K562 (cell line): ENCODE measurements around the gene CLIC1. TPM values are rescaled to one million over a fixed set of nuclear protein-coding genes. Genes with fewer than 3 reads are reported as not detected.

Source experiments
- BRCA1 ChIP-seq, 2 experiments: fragments of 450-650 bp in 1 of 2; sonication (generic) in 1 of 2; formaldehyde crosslinking in 1 of 2; IDR thresholded peaks; 2 replicates each; pipeline versions ENCODE4 v1.5.0 to v1.6.1; 2017 to 2020; ENCODE audit warnings: mild to moderate bottlenecking in 1 of 2, missing genetic modification reagents in 1 of 2
- CREB3L1 ChIP-seq: fragments of 450-650 bp; IDR thresholded peaks from 2 replicates; pipeline ENCODE4 v1.6.1; 2014; ENCODE audit warnings: low read depth, mild to moderate bottlenecking, moderate library complexity, borderline replicate concordance
- DMBX1 ChIP-seq: fragments of 250-450 bp; sonication (Bioruptor Pico); IDR thresholded peaks from 2 replicates; pipeline ENCODE4 v1.8.0; 2022; ENCODE audit warnings: inconsistent platforms, mild to moderate bottlenecking, moderate library complexity, borderline replicate concordance
- FOXK2 ChIP-seq, 2 experiments: fragments of 450-650 bp; IDR thresholded peaks in 1 of 2; conservative IDR thresholded peaks in 1 of 2; 2 replicates each; pipeline ENCODE4 v1.6.1; 2016; ENCODE audit warnings: low read depth in 2 of 2, mild to moderate bottlenecking in 1 of 2
- HLTF ChIP-seq: fragments of 450-650 bp; IDR thresholded peaks from 2 replicates; pipeline ENCODE4 v1.6.1; 2016
- L3MBTL2 ChIP-seq: fragments of 450-650 bp; IDR thresholded peaks from 2 replicates; pipeline ENCODE4 v1.6.1; 2016; ENCODE audit warnings: mild to moderate bottlenecking, moderate library complexity
- NFATC3 ChIP-seq: fragments of 450-650 bp; IDR thresholded peaks from 2 replicates; pipeline ENCODE4 v1.6.1; 2017; ENCODE audit warnings: mild to moderate bottlenecking
- NR4A1 ChIP-seq, 2 experiments: fragments of 250-450 bp in 1 of 2; fragments of 450-650 bp in 1 of 2; sonication (Bioruptor Pico) in 1 of 2; IDR thresholded peaks; 2 replicates each; pipeline versions ENCODE4 v1.4.0 to v1.6.1; 2016 to 2020; ENCODE audit warnings: mild to moderate bottlenecking in 2 of 2, missing compliant biosample characterization in 1 of 2, missing genetic modification characterization in 1 of 2, moderate library complexity in 1 of 2
- RAD21 ChIP-seq, 2 experiments: fragments of 250-450 bp in 1 of 2; fragments of 450-650 bp in 1 of 2; sonication (Bioruptor Pico) in 1 of 2; formaldehyde crosslinking in 1 of 2; IDR thresholded peaks in 1 of 2; conservative IDR thresholded peaks in 1 of 2; 2 replicates each; pipeline versions ENCODE4 v1.4.0 to v1.8.0; 2020 to 2022; ENCODE audit warnings: mild to moderate bottlenecking in 2 of 2, moderate library complexity in 1 of 2
- TEAD4 ChIP-seq, 2 experiments: sonication (generic) in 1 of 2; formaldehyde crosslinking in 1 of 2; IDR thresholded peaks; 2 replicates each; pipeline versions ENCODE4 v1.6.1 to v1.8.0; 2012 to 2022; ENCODE audit warnings: borderline replicate concordance in 1 of 2, inconsistent platforms in 1 of 2, low read length in 1 of 2, mild to moderate bottlenecking in 1 of 2, missing genetic modification reagents in 1 of 2
- ZBTB17 ChIP-seq: fragments of 450-650 bp; formaldehyde crosslinking; IDR thresholded peaks from 2 replicates; pipeline ENCODE4 v1.4.0; 2020; ENCODE audit warnings: mild to moderate bottlenecking
- ZBTB33 ChIP-seq: sonication (generic); formaldehyde crosslinking; IDR thresholded peaks from 2 replicates; pipeline ENCODE4 v1.8.1; 2023; ENCODE audit warnings: mild to moderate bottlenecking, missing genetic modification reagents
- ZFX ChIP-seq: sonication (generic); formaldehyde crosslinking; IDR thresholded peaks from 2 replicates; pipeline ENCODE4 v1.8.0; 2022; ENCODE audit warnings: mild to moderate bottlenecking, missing genetic modification reagents, moderate library complexity
- ZNF133 ChIP-seq: fragments of 250-450 bp; sonication (Bioruptor Pico); IDR thresholded peaks from 2 replicates; pipeline ENCODE4 v1.4.0; 2020; ENCODE audit warnings: mild to moderate bottlenecking
- ZNF140 ChIP-seq: fragments of 250-450 bp; sonication (Bioruptor Pico); IDR thresholded peaks from 2 replicates; pipeline ENCODE4 v1.8.0; 2021; ENCODE audit warnings: moderate library complexity, mild to moderate bottlenecking, inconsistent platforms
- ZNF277 ChIP-seq: fragments of 250-450 bp; sonication (Bioruptor Pico); IDR thresholded peaks from 2 replicates; pipeline ENCODE4 v1.8.0; 2022; ENCODE audit warnings: inconsistent platforms, mild to moderate bottlenecking, moderate library complexity, borderline replicate concordance
- ZNF592 ChIP-seq: fragments of 450-650 bp; IDR thresholded peaks from 2 replicates; pipeline ENCODE4 v1.6.1; 2017; ENCODE audit warnings: antibody characterized with exemption, mild to moderate bottlenecking
- polyA plus RNA-seq, 8 experiments: library from polyadenylated mRNA; depleted of rRNA in 4 of 8; stranded (reverse) in 5 of 8; unstranded in 3 of 8; fragments of >200 nt; fragmentation: Nextera tagmentation in 2 of 8; fragmentation: Illumina TruSeq in 1 of 8; extraction: Ambion mirVana in 2 of 8; extraction: Trizol in 1 of 8; gene quantifications; 2 replicates each; pipeline versions ENCODE4 v1.2.1 to v1.2.3, GENCODE V29; 2011 to 2014; ENCODE audit warnings: inconsistent platforms in 1 of 8, missing spikeins in 1 of 8
- total RNA-seq, 7 experiments: library from RNA; depleted of rRNA in 6 of 7; stranded (reverse); fragments of >200 nt in 6 of 7; fragmentation: Illumina TruSeq in 2 of 7; extraction: Trizol in 2 of 7; gene quantifications; 2 replicates each; pipeline versions ENCODE4 v1.2.1 to v1.2.3, GENCODE V29; 2011 to 2021; ENCODE audit warnings: low replicate concordance in 1 of 7

Gene CLIC1
- total and polyA plus RNA-seq, 9 of the 15 experiments (the other 6 are each of a cell fraction or from before 2014, with no cell fraction given), result 1,267 to 2,419 (median 1,808) TPM

- no peak for TF ChIP-seq FOXK2 (conservative IDR thresholded peaks at IDR 0.05 in 1 of 2, IDR thresholded peaks at IDR 0.05 in 1 of 2; ENCODE audit: low read depth in 2 of 2)
- TF ChIP-seq ZNF133 (CRISPR knock-in tag), result no peak
- TF ChIP-seq ZNF140, result no peak
- no peak for TF ChIP-seq BRCA1 (IDR thresholded peaks at IDR 0.05)
- TF ChIP-seq BRCA1 (CRISPR knock-in tag; IDR thresholded peaks at IDR 0.05), result no peak
- TF ChIP-seq TEAD4 (IDR thresholded peaks at IDR 0.05; ENCODE audit: low read length), result no peak
- TF ChIP-seq TEAD4 (CRISPR knock-in tag; IDR thresholded peaks at IDR 0.05; ENCODE audit: borderline replicate concordance), result no peak
- TF ChIP-seq NR4A1 (CRISPR knock-in tag; IDR thresholded peaks at IDR 0.05), result 0 out of 2 replicates have a peak, but pooled peaks have one; percentile 14
- 0 out of 2 replicates have a peak, but pooled peaks have one; percentile 34 for TF ChIP-seq NR4A1 (tag; IDR thresholded peaks at IDR 0.05)
- TF ChIP-seq ZBTB17, result no peak
- TF ChIP-seq ZFX (CRISPR knock-in tag), result 0 out of 2 replicates have a peak, but pooled peaks have one; percentile 12
- TF ChIP-seq CREB3L1, result no peak
- TF ChIP-seq ZNF592, result peak; percentile 44; the same call in 1 of the 2 replicates
- no peak for TF ChIP-seq ZBTB33
- TF ChIP-seq RAD21 (CRISPR knock-in tag; conservative IDR thresholded peaks at IDR 0.05 in 1 of 2, IDR thresholded peaks at IDR 0.05 in 1 of 2), result no peak
- TF ChIP-seq L3MBTL2, result peak; percentile 33; the same call in 1 of the 2 replicates
- TF ChIP-seq ZNF277, result no peak
- no peak for TF ChIP-seq NFATC3
- no peak for TF ChIP-seq HLTF
- no peak for TF ChIP-seq DMBX1 (CRISPR knock-in tag)
Observed at GRCh38 chr6:31706599-31706998, 29.7 kb downstream of the CLIC1 start, which contains the start of gene LY6G6F (continued).
